ENCODE results near the gene LGMN.

Gene LGMN
- 50.2 to 619 (median 109) reads per million in 18 experiments for total RNA-seq

- peak; percentile 81 to 87 for DNase-seq
These were observed at the start of gene LGMN for GRCh38 chr14:92748259-92749016. Gene LGMN, minus strand, starts transcription at chr14:92748627. Its CDS starts 15,841 bp downstream, at chr14:92732786.

GRCh38 chr14:92794961-92795360, 46.5 kb upstream of the LGMN start:
- no peak for DNase-seq

DNA sequence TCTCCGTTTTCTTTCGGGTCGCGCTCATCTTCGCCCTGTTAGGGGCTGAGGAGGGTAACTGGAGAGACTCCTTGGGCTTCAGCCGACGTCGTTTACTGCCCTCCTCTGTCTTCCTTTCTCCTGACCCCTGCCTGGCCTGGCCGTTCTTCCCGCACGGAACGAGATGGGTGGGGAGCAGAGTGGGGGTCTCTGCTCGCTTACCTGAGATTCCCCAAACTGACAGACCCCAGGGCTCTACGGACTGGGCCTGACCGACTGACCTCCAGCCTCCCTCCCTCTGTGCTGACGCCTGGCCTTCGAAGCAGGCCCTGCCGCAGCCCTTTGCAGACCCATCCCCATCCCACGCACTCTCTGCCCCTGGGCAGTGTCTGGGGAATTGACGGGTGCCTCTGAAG, 46.1 kb upstream of the LGMN start:
- peak; percentile 39 to 44 for DNase-seq

DNA sequence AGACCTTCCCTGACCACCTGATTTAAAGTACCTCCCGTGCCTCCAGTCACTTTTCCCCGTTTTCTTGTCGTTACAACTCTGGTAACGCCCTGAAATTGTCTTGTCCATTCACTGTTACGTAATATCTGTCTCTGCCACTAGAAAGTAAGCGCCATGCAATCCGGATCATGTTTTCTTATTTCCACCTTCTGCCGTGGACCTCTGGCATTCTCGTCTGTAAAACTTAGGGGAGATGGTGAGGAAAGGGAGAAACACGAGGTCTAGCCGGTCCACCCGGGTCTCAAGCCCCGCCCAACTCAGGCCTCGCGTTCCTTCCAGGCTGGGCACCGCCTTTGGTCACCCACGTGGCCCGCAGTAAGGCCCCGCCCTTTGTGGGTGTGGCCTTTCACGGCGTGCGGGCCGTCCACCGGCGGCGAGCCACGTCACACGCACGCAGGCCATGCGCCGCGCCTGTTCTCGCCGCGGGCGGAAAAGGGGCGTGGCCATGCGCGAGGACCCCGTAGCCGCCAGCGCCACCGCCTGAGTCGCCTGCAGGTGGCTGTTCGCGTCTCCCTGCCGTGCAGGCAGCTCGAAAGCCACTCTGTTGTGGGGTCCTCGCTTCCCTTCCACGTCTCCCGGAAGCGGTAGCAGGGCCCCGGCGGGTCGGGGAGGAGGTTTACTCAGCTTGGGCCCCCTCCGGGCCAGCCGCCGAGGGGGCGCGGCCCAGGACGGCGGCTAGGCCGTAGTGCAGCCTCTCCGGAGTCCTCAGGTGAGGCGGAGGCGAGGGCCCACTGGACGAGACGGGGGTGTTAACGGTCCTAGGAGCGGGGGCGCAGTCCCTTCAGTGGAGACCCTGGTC, 45.5 kb upstream of the LGMN start, which contains the start of gene GOLGA5:
Gene GOLGA5, plus strand, starts transcription at position 597 of the 838 bp plus-strand sequence. CDS start 3,133 bp downstream, outside the sequence.
- DNase-seq: peak; percentile 99

DNA sequence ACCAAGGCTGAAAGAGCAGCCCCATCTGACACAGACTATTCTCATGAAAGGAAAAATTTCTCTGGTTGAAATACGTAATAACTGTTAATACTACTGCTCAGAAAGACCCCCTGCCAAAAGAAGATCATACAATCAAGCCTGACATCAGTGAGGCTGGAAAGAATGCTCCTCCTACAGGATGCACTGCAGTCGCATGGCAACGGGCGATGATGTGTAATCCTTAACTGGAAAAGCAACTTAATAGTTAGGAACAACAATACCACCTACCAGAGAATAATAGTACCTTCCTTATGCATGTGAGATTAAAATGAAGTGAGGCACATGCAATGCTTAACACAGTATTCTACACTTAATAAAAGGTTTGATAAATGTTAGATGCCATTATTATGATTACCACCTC, 44.5 kb upstream of the LGMN start:
- DNase-seq: no peak

DNA sequence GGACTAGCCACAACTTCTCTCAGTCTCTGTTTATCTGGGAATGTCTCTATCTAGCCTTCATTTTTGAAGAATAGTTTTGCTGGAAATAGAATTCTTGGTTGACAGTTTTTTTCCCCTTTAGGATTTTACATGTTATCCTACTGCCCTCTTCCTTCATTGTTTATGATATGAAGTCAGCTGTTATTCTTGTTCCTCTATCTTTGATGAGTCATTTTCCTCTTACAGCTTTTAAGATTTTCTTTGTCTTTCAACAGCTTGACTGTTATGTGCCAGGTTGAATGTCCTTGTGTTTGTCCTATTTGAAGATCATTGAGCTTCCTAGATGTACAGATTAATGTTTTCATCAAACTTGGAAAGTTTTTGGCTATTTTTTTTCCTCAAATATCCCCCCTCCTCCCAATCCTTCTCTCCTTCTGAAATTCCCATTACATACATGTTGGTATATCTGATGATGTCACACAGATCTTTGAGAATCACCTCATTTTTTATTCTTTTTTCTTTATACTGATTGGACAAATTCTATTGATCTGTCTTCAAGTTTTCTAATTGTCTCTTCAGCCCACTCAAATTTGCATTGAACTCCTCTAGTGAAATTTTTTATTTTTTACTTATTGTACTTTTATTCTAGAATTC, 41.1 kb upstream of the LGMN start:
- peak in 1 of 2 donors; percentile 25 for DNase-seq

DNA sequence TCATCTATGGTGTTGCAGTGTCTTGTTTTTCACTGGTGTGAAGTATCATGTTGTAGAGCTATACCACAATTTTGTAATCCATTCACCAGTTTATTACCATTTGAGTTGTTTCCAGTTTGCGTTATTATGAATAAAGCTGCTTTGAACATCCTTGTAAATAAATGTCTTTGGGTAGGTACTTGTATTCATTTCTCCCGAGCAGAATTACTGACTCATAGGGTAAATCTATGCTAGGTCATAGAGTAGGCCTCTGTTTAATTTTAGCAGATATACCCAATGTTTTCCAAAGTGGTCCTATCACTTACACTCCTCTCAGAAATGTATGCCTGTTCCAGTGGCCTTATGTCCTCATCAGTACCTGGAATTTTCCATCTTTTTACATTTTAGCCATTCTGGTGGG, 39.1 kb upstream of the LGMN start:
- no peak for DNase-seq

GRCh38 chr14:92786427-92786756, 38.0 kb upstream of the LGMN start:
- DNase-seq: no peak

DNA sequence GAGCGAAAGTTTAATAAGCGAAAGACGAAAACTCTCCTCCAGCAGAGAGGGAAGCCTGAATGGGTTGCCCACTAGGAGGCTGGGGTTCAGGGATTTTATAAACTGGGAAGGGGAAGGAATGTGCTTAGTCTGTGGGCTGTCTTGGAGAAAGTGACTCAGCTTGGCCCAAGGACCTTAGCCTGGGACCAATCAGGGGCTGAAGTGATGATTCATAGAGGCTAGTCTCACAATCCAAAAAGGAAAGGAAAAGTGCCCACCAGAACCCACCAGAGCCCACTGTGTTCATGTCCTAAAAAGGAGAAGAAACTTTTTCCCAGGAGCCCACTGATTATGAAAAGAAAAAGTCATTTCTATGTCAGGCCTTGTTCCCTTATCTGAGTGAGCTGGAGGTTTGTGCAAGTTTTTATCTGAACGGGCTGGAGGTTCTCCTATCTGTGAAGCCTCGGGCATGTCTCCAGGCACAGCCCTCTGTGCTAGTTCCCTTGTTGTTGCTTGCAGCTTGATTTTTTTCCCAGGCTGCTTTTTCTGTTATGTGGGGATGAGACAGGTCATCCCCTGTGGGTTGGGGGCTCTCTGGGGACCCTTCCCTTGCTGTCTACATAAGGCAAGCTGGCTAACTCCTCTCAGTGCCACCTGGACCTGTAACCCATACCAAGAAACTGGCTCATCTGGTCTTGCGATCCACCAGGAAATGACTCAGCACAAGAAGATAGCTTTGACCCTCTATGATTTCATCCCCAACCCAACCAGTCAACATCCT, 37.4 kb upstream of the LGMN start:
- peak; percentile 73 to 76 for DNase-seq

DNA sequence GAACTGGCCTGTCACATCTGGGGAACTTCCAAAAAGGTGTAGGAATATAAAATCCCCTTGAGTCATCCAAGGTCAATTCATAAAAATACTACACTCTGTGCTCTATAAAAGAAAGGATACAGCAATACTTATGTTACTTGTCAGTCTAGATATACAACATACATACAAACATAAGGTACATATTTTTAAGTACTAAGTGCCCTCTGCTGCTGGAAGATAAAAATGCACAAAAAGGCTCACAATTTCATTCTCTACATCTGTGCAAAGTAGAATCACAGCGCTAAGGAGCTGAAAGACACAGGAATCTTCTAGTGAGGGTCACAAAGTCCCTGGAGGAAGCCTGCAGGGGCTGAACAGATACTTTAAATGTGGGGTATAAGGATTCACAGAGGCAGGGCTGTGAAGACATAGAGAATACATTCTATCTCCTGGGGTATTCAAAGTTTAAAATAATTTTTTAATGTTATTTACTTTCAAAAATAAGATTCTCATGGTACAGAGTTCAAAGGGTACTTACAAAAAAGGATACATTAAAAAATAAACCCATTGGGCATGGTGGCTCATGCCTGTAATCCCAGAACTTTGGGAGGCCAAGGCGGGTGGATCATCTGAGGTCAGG, 35.5 kb upstream of the LGMN start:
- DNase-seq: peak; percentile 72 to 87

GRCh38 chr14:92781350-92781749, 32.9 kb upstream of the LGMN start:
- no peak for DNase-seq

GRCh38 chr14:92780444-92781232, 32.2 kb upstream of the LGMN start:
- peak; percentile 69 to 77 for DNase-seq

GRCh38 chr14:92778868-92779565, 30.6 kb upstream of the LGMN start:
- peak; percentile 40 to 46 for DNase-seq

- peak; percentile 82 to 84 for DNase-seq
These were observed 26.9 kb upstream of the LGMN start for GRCh38 chr14:92775292-92775691.

GRCh38 chr14:92774572-92774971, 26.1 kb upstream of the LGMN start:
- DNase-seq: peak; percentile 34 to 44

DNA sequence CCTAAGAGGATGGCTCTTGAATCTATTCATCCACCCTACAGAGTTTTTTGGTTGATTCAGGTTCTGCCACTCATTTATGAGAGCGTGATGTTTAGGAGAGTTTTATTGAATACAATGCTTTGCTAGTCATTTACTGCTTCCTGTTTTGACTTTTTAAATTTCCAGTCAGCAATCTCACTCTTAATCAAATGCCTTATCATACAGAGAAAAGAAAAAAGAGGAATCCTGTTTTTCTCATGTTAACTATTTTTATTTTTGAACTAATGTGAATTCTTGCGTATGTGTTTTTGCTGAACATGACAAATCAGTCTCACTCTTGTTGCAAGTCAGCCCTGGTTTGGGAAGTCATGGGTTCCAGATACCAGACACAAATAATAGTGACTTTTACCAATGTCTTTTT, 22.1 kb upstream of the LGMN start:
- no peak for DNase-seq

GRCh38 chr14:92768795-92769194, 20.4 kb upstream of the LGMN start:
- DNase-seq: no peak

DNA sequence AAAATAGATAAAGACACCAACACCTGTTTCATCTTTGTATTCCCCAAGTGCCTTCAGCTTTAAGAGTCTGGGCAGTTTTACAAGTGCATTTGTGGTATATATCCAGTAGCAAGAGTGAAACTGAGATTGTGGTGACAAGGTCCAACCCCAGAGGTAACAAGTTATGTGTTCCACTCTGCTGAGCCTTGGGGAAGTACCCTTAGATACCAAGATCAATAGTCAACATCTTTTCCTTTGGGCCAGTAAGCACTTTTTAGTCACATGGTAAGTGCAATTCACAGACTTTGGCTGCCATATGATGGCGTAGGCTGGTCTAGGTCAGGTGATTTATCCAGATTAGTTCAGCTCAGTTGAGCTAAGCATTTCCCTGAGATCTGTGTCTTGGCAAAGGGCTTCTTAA, 19.8 kb upstream of the LGMN start:
- peak; percentile 84 to 86 for DNase-seq

DNA sequence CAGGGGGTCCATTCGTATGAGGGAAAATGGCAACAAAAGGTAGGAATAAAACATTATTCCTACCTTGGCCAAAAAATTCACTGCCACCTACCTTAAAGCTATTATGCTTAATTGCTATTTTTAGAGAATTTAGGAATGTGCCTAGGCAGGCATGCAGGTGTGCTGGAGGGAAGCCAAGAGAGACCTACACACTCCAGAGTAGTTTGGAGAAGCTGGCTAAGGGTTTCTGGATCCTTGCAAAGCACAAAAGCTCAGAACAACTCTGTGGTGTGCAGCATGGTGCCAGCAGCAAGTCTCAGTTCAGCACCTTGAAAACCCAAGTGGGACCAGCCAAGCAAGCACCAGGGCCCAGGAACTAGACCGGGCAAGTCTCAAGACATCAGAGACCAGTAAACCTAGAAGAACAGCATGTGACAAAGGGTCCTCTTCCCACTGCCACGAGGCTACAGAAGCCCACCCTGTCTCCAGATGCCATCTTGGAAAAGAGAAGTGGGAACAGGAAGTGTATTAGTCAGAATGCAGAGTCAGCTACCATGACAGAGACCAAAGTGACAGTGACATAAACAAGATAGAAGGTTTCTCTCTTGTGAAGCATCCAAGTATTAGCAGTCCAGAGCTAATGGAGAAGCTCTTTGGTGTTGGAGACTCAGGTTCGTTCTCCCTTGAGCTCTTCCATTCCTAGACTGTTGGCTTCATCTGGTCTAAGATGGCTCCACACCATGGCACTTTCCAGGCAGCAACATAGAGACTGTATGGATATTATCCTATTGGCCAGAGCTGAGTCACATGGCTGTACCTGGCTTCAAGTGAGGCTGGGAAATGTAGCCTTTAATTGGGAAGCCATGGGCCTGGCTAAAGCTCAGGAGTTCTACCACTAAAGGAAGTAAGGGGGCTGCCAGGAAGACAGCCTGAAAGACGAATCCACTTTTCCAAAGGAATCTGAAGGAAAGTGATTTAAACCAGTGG, 15.5 kb upstream of the LGMN start:
- peak in 1 of 2 donors; percentile 30 for DNase-seq

DNA sequence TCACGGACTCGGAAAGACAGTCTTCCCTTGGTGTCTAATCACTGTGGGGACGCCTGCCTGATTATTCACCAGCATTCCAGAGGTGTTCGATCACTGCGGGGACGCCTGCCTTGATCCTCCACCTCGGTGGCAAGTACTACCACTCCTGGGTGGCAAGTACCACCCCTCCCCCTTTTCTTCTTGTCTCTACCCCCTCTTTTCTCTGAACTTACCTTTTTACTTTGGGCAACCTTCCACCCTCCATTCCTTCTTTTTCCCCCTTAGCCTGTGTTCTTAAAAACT, 12.0 kb upstream of the LGMN start:
- DNase-seq: no peak

Measured in inflammatory macrophage (primary cell).